IPS-15b (cell line): ENCODE data around the gene GPX2.
A peak's percentile ranks its signal among the peaks of the same experiment; 100 is the strongest.
"Not testable (repeated sequence)": the region's sequence is repeated elsewhere in the genome, so short reads cannot be mapped to it uniquely, and the experiment has no call there.

Source experiments
- H3K27me3 ChIP-seq: one replicate; pipeline ENCODE4 v1.6.1; 2013; ENCODE audit warnings: low read length; ENCODE audit not compliant: control insufficient read depth, insufficient read depth
- H3K36me3 ChIP-seq: one replicate; pipeline ENCODE4 v1.6.1; 2013; ENCODE audit warnings: low read length; ENCODE audit not compliant: control insufficient read depth, insufficient read depth
- H3K4me1 ChIP-seq: one replicate; pipeline ENCODE4 v1.6.1; 2013; ENCODE audit warnings: mild to moderate bottlenecking, low read length; ENCODE audit not compliant: control insufficient read depth, insufficient read depth
- H3K4me3 ChIP-seq: one replicate; pipeline ENCODE4 v1.5.1; 2013; ENCODE audit warnings: low read depth, low read length
- H3K9ac ChIP-seq: one replicate; pipeline ENCODE4 v1.6.1; 2013; ENCODE audit warnings: low read depth, mild to moderate bottlenecking, low read length
- H3K9me3 ChIP-seq: one replicate; pipeline ENCODE4 v1.6.1; 2013; ENCODE audit warnings: mild to moderate bottlenecking, low read length; ENCODE audit not compliant: control insufficient read depth, insufficient read depth

Gene GPX2

GRCh38 chr14:64920465-64920864 is 22.1 kb downstream of the GPX2 start:
- no peaks in the 10 kb centered on the region for H3K36me3 ChIP-seq
- H3K4me3 ChIP-seq: no peak overlapping the region
- H3K4me1 ChIP-seq: no peaks in the 10 kb centered on the region
- H3K9me3 ChIP-seq: no peaks in the 10 kb centered on the region
- no peaks in the 10 kb centered on the region for H3K27me3 ChIP-seq
- H3K9ac ChIP-seq: no peak overlapping the region

GRCh38 chr14:64919618-64920017 is 22.9 kb downstream of the GPX2 start:
- Histone ChIP-seq H3K9me3 (no peaks in the 10 kb centered on the region), H3K4me1 (peaks cover 3% of the 10 kb centered on the region), H3K36me3 (no peaks in the 10 kb centered on the region), H3K4me3 (no peak overlapping the region), H3K27me3 (no peaks in the 10 kb centered on the region), H3K9ac (no peak overlapping the region)

GRCh38 chr14:64919215-64919614 is 23.3 kb downstream of the GPX2 start:
- Histone ChIP-seq H3K9me3 (no peaks in the 10 kb centered on the region), H3K4me1 (peaks cover 3% of the 10 kb centered on the region), H3K36me3 (no peaks in the 10 kb centered on the region), H3K9ac (no peak overlapping the region), H3K27me3 (no peaks in the 10 kb centered on the region), H3K4me3 (no peak overlapping the region)

- no peaks in the 10 kb centered on the region for H3K27me3 ChIP-seq
- H3K4me3 ChIP-seq: no peak overlapping the region
- H3K9me3 ChIP-seq: no peaks in the 10 kb centered on the region
- no peak overlapping the region for H3K9ac ChIP-seq
- no peaks in the 10 kb centered on the region for H3K36me3 ChIP-seq
- peaks cover 3% of the 10 kb centered on the region for H3K4me1 ChIP-seq
Measured at GRCh38 chr14:64918216-64918615, 24.3 kb downstream of the GPX2 start.

- no peak overlapping the region for H3K4me3 ChIP-seq
- H3K4me1 ChIP-seq: peaks cover 3% of the 10 kb centered on the region
- no peak overlapping the region for H3K9ac ChIP-seq
- no peaks in the 10 kb centered on the region for H3K9me3 ChIP-seq
- no peaks in the 10 kb centered on the region for H3K27me3 ChIP-seq
- H3K36me3 ChIP-seq: no peaks in the 10 kb centered on the region
Measured at GRCh38 chr14:64915797-64916196, 26.7 kb downstream of the GPX2 start.

GRCh38 chr14:64915029-64915424 is 27.5 kb downstream of the GPX2 start:
- no peaks in the 10 kb centered on the region for H3K36me3 ChIP-seq
- H3K4me3 ChIP-seq: peak overlapping the region; percentile 96
- no peaks in the 10 kb centered on the region for H3K27me3 ChIP-seq
- no peaks in the 10 kb centered on the region for H3K9me3 ChIP-seq
- peak overlapping the region; percentile 99 for H3K9ac ChIP-seq
- H3K4me1 ChIP-seq: peaks cover 3% of the 10 kb centered on the region

- Histone ChIP-seq H3K4me3 (peak within 1 kb of the TSS; percentile 96), H3K4me1 (peaks cover 3% of the 10 kb centered on the region), H3K9ac (peak within 1 kb of the TSS; percentile 99), H3K36me3 (no peaks in the 10 kb centered on the region), H3K27me3 (no peaks in the 10 kb centered on the region), H3K9me3 (no peaks in the 10 kb centered on the region)
Measured at GRCh38 chr14:64914237-64915028, 28.1 kb downstream of the GPX2 start, which contains the start of gene CHURC1. Gene CHURC1 (plus strand): TSS chr14:64914455. CDS start chr14:64914496, 41 bp downstream.

GRCh38 chr14:64913477-64913876 is 29.1 kb downstream of the GPX2 start:
- H3K4me3 ChIP-seq, H3K27me3 ChIP-seq, H3K4me1 ChIP-seq, H3K36me3 ChIP-seq, H3K9me3 ChIP-seq, H3K9ac ChIP-seq: not testable (repeated sequence)

- no peaks in the 10 kb centered on the region for H3K36me3 ChIP-seq
- no peak overlapping the region for H3K4me3 ChIP-seq
- peaks cover 3% of the 10 kb centered on the region for H3K4me1 ChIP-seq
- no peaks in the 10 kb centered on the region for H3K27me3 ChIP-seq
- H3K9me3 ChIP-seq: no peaks in the 10 kb centered on the region
- no peak overlapping the region for H3K9ac ChIP-seq
Measured at GRCh38 chr14:64912261-64912660, 30.3 kb downstream of the GPX2 start.

- H3K9me3 ChIP-seq: no peaks in the 10 kb centered on the region
- H3K9ac ChIP-seq: no peak overlapping the region
- H3K4me3 ChIP-seq: no peak overlapping the region
- no peaks in the 10 kb centered on the region for H3K36me3 ChIP-seq
- peaks cover 3% of the 10 kb centered on the region for H3K4me1 ChIP-seq
- no peaks in the 10 kb centered on the region for H3K27me3 ChIP-seq
Measured at GRCh38 chr14:64910847-64911495, 31.6 kb downstream of the GPX2 start.

- H3K4me3 ChIP-seq: no peak overlapping the region
- H3K9me3 ChIP-seq: no peaks in the 10 kb centered on the region
- H3K27me3 ChIP-seq: no peaks in the 10 kb centered on the region
- no peaks in the 10 kb centered on the region for H3K36me3 ChIP-seq
- H3K4me1 ChIP-seq: no peaks in the 10 kb centered on the region
- no peak overlapping the region for H3K9ac ChIP-seq
Measured at GRCh38 chr14:64906022-64906421, 36.5 kb downstream of the GPX2 start.

GRCh38 chr14:64899958-64900357 is 42.6 kb downstream of the GPX2 start:
- H3K27me3 ChIP-seq: no peaks in the 10 kb centered on the region
- H3K4me3 ChIP-seq: no peak overlapping the region
- H3K9ac ChIP-seq: no peak overlapping the region
- H3K36me3 ChIP-seq: no peaks in the 10 kb centered on the region
- H3K4me1 ChIP-seq: no peaks in the 10 kb centered on the region
- no peaks in the 10 kb centered on the region for H3K9me3 ChIP-seq
